ENCODE data around the gene LY6G6D.

LY6G6D gene

GRCh38 chr6:31765910-31766794 lies 51.0 kb downstream of the LY6G6D start:
- no peak for DNase-seq

- DNase-seq, result no peak
These were observed 52.0 kb downstream of the LY6G6D start for GRCh38 chr6:31767096-31767645.

All from NCI-H1694 (cell line).